HG02798 (cell line): Measurements from ENCODE around the gene THRB.

ENCODE experiments used
- ATAC-seq: cut with Tn5 transposase; IDR thresholded peaks from one replicate; pipeline ENCODE4 v1.9.1; 2021; ENCODE audit warnings: mild to moderate bottlenecking; ENCODE audit not compliant: unreplicated experiment, poor library complexity

The THRB gene

DNA sequence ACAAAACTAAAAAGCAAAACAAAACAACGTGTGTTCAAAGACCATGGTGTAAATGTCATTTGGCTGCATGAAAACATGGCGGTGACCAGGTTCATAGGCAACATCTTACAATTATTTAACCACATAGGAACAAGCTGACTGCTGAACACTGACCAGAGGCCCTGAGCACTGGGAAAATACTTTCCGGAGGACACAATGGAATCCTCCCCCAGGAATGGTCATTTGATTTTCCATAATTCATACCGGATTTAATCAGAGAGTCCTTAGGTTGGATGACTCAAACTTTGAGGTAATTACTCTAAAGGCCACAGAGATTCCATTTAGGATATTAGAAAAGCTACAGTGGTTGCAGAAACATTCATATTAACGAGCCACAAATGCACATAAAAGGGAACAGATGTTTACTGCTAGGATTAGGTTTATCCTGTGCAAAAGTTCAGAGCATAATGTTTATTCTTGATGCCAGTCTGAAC lies 294.8 kb downstream of the THRB start:
- ATAC-seq = no peak

DNA sequence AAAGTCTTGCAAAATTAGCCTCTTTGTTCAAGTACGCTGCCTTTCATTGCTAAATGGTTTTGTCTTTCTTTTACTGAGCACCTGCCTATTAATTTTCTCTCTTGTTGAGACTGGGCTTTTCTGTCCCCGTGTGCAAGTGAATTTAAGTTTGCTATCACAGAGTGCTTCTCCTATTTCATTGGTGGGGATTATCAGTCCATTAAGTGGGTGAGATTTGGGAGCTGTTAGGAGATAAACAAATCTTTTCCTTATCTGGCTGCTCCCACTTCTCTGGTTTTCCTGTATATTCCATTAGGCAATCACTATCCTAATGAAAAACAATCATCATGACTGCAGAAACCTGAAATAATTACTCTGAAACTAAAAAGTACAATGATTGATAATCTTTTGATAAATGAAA lies 295.4 kb downstream of the THRB start:
- no peak for ATAC-seq

DNA sequence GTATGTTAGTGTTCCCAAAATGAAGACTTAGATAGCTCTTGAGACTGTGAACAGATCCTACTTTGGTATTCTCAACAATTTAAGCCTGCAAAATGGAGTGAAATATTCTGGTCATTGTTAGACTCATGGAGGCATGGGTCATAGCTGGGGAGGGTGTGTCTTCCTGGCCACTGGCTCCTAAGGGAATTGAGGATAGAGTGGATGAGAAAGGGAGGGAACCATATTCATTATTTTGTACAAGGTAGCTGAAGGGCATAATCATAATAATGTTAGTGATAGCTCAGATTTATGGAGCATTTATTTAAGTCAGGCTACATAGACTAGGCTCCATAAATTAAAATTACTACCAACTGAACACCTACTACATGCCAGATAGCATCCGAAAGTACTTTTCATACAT lies 295.9 kb downstream of the THRB start:
- ATAC-seq = no peak

DNA sequence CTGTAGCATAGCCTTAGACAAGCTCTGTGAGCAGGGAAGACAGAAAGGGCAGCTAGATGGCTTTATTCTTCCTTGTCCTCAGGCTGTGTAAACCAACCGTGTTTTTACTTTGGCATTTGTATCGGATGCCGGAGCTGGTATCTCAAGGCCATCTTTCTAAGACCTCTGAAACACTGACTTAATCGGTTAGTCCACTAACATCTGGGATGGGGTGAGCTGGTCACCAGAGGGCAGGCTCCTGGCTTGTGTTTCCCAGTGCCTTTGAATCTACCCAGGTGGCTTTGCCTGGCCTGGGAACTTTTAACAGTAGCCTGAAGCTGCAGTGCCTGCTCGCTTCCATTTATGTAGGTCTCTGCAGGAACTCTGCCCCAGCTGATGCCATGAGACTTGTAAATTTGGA lies 296.8 kb downstream of the THRB start:
- ATAC-seq = no peak

DNA sequence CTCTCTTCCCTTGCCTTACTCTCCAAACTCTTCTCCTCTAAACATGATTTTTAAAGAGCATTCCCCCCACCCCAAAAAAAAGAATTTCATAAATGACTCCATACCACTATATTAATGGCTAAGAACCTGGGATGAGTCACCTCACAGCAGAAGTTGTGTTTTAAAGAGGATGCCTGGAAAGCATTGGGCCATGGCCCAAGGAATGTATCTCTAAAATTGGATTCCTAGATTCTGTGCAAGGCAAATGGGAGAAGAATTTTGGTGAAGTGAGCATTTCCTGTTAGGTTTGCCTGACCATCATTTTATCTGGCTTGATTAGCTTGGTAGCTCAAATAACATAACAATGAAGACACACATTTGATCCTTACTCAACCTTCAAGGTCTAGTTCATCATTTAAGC lies 298.1 kb downstream of the THRB start:
- no peak for ATAC-seq

DNA sequence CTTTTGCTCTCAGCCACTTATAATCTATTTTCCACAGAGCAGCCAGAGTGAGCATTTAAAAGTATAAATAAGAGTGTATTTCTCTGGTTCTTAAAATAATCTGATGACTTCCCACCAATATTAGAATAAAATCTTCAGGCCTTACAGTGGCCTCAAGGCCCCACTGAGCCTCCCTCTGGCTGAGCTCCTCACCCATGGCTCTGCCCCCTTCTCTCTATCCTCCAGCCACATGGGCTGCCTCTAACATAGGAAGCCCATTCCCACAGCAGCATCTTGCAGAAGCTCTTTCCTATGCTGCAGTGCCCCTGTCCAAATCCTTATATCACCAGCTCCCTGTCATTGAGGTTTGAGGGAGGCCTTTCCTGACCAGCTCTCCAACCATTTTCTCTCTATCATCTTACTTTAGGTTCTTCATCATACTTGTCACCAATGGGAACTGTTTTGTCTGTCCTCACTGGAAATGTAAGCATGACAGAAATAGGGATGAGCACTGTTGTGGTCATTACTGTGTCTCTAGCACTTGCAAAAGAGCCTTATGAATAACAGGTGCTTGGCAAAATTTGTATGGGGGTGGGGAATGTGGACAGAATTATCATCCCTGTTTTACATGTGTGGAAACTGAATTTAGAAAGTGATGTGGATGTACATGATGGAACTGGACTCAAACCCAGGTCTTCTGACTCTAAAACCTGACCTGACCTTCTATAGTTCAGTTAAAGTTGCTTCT lies 299.0 kb downstream of the THRB start:
- no peak for ATAC-seq

DNA sequence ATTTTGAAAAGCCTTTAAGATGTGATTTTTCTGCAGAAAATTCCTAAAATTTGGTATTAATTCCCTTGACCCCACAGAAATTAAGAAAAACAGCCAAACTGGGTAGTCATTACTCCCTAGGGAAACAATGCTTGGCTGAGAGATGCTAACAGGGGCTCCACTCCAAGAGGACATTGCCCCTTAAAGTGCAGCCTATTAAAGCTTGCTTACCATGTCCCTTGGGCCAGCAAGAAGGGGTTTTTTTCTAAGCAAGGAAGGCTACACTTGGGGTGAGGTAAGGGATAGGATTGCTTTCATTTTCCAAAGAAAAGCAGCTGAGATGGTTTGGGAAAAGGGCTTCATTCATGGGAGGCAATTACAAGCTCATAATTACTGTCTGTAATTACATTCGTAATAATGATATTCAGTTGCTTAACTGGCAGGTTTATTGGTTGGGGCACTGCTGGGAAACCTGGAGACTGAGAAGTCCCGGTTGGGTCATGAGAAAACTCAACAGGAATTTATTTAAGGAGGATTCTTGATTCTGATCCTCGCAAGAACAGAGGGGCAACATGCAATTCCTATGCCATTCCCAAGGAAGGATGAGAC lies 302.1 kb downstream of the THRB start:
- ATAC-seq = no peak

DNA sequence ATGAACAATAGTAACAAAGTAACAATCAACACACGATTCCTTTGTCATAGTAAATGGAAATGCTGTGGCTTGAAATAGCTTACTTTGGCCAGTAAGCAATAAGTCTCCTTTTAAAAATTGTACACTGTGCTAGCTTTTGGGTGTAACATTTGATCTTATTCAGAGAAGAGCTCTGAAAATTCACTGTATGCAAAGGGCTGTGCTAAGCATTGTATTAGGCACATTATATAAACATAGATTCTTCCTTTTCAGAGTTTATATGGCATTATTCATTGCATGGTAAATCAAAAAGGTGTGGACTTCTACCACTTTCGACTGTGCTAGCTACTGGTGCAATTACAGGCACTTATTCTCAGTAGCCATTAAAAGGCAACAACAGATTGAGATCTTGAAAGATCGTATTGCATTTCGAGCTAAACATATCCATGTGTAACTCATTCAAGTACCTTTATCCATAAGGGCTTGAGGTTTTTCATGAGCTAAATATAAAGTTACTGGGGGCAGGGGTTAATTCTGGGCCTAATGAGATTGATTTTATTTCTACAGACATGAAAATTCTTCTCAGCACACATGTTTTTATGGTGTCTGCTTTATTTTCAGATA lies 302.7 kb downstream of the THRB start:
- ATAC-seq = no peak

DNA sequence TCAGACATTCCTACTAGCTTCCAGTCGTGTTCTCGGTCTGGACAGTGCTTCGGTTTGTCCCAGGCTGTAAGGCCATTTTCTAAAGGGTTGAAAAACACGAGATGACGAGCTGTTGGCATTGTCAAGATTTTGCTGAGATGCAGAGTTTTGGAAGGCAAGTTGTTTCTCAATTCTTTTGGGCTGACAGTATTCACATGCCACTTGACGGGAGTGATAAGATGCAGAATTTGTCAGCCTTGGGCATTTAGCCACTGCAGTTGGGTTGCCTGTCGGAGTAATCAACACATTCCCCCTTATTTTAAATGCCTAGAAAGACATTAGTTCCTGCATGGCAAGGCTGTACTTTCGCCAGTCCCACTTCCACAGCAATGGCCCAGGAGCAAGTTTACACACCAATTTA lies 304.4 kb downstream of the THRB start:
- no peak for ATAC-seq

DNA sequence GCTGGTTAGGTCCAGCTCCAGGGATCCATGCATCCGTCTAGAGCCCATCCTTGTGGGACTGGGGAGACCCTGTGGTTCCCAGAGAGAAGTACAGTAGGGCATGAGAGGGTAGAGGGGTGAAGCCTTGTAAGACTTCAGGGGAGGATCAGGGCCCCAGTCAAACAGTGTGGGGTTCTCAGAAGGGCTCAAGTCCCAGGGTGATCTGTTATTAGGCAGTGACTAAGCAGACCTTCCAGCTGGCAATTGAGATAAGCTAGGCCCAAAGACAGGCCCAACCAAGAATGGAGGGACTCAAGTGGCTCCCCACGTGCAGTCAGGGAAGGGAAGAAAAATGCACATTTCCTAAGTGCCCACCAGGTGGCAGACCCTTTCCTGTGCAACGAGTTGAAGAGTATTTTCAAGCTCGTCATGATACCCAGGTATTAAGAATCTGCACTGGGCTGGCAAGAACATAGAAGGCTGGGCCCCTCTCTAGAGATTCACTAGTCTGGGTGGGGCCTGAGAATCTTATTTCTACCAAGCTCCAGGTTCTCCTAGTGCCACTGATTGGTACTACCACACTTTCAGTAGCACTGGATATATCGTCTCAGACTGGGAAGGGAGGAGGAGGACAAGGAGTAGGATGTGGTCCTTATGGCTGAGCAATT lies 308.8 kb downstream of the THRB start:
- peak; percentile 93 for ATAC-seq

DNA sequence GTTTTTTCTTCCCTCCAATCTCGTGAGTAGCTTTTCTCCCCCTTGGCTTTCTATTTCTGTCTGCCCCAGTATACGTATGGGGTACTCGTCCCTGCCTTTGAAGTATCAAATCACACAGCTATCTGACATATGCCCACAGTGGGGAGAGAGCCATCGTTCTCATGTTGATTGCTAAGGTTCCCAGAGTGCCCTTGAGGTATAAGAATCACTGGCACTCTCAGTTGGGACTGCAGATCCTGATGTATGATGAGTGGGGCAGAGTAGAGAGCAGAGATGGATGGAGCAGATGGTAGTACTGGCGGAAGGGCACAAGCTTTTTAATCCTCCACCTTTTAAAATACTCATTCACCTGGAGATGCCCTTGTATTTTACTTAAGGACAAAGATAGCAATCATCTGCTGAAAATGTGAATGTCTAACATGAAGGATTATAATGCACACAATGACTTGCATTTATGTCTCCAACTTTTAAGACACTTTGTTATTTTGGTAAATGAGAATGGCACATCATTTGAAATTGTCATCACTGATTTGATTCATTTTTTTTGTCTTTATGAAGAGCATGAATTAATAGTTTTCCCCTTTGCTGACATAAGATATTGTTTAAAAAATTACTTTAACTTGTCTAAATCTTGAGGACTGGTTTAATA lies 310.0 kb downstream of the THRB start:
- no peak for ATAC-seq

DNA sequence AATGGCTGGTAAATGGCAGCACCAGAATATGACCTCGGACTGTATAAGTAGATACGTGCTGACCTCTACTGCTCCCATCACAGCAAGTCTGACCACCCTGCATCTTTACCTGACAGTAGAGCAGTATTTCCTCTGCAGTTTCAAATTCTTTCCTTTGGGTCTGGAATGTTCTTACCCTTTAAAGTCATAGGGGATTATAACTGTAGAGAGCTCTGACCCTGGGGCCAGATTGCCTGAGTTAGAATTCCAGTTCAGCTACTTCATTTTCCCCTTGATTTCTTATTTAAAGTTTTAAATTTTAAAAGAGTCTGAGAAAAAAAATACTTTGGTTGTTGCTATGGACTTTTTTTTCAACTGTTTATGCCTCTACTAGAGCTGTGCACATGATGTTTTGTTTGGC lies 311.9 kb downstream of the THRB start:
- no peak for ATAC-seq

DNA sequence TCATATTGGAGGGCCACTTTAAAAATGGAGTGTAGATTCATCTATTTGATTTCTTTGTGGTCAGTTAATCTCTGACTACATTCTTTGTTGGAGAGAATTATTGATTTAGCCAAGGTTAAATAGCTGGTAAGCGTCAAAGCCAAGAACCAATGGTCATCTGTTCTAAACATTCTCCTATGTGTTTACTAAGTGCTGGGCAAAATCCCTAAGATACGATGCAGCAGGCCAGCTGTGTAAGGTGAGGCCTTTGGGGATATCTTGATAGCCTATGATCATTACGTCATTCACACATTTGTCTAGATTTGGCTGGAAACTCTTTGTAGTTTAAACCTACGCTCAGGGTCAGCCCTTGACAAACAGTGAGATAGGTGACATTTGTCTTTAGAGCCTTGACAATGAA lies 313.4 kb downstream of the THRB start:
- no peak for ATAC-seq

DNA sequence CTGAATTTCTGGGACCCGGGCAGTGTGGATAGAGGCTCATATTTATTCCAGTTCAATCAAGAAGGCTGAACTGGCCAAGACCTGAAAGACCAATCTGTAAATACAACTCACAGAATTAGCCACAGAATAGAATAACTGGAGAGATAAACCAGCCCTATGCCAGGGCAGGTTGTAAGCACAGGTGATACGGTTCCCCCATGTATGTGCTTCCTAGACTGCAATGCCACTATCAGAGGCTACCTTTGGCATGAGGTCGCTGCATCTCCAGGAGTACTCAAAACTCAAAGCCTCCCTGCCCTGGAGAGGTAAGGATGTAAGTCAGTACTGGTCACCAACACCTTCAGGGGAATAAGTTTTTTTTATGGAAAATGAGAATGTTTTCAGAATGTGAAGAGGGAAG lies 314.0 kb downstream of the THRB start:
- ATAC-seq = no peak

DNA sequence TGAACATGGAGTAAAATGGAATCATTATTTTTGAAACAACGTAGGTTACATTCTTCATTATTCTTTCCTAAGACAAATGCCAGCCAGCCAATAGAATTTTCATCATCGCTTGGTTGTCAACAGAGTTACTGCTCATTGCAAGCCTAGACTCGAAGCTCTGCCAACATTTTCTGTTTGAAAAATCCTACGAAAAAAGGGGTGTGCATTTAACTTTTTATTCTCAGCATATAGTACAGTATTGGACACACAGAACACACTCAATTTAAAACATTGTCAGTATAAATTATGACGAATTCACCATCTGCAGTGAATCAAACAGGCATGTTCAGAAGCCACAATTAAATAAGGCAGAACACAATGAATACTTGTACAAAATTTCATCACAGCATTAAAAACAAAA lies 317.4 kb downstream of the THRB start:
- ATAC-seq = no peak

DNA sequence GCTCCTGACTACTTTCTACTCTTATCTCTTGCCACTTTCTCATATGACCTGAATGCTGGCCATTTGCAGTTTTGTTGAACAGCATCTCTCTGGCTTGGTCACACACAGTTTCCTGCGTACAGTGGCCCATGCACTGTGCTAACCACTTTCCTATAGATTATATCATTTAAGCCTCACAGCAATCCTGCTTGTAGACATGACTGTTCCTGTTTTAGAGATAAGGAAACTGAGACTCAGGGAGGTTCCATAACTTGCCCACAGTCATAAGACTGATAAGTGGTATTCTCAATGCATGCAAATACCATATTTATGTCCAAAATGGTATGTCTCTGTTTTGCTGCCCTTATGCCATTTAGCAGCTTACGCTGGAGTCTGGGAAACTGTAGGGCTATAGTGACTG lies 320.0 kb downstream of the THRB start:
- ATAC-seq = no peak

DNA sequence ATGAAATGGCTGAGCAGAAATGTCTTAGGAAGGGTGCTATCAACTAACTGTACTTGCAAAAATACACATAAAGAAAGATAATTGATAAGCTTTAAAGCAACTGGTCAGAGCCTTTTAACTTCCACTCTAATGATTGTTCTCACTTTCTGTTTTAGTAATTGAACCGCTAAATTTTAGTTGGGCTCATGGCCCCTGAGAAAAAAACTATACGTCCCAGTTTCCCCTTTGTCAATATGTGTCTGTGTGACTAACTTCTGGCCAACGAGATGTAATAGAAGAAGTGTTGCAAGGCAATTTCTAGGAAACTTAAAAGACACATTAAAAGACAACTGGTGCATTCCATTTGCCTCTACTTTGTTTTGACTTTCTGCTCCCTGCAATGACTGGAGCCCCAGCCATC lies 325.7 kb downstream of the THRB start:
- ATAC-seq = no peak

DNA sequence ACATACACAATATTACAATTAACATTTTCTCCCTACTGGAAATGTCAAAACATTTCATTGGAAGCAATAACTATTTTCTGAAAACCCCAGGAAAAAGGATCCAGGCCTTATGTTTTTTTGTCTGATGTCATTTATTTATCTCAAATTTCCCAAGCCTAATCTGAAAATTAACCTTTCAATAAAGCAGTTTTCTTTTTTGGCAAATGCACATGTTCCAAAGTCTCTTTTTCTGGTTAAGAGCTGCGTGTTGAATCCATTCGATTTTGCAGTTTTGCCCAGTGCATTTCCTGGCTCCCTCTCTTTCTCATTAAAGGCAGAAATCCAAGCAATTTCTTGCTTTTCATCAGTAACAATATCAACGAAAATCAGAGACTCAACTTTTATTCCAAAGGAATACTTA lies 327.2 kb downstream of the THRB start:
- ATAC-seq = no peak

DNA sequence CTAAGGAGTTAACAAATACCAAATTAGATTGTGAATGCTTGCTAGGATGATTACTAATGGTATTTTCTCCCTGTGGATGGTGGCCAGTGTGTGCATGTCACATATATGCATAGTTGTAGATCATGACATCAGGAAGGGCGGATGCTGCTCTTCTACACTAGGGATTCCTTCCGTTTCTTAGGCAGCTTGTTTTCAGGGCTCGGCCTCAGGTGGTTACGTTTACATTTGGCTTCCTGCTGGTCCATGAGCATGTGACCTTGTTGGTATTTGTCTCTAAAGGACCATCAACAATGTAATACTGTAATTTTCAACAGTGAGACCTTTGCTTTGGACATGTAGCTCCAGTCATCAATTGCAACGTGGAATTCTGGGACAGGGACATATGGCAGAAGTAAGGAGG lies 328.1 kb downstream of the THRB start:
- ATAC-seq = no peak

DNA sequence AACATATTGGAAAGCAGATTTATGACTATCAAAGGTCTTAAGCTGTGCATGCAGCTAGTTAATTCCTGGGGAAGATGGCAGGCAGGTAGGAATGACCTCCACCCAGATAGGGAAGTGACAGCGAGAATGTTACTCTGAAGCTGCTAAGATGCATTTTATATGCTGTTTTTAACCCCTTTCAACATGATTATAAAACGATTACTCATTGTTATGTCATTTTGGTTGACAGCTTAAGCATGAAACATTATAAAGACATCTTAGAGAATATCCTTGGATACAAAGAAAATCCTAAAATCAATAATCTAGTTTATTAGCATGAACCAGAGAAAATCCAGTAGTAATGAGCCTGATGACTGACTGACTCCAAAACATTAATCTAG lies 329.1 kb downstream of the THRB start:
- ATAC-seq = no peak
